ENCODE measurements around the gene HMG20A.
A peak's percentile ranks its signal among the peaks of the same experiment; 100 is the strongest.

HMG20A gene

GRCh38 chr15:77502379-77503095 lies 81.8 kb downstream of the HMG20A start:
- Histone ChIP-seq H3K4me1 (ENCODE audit: control insufficient read depth, insufficient read depth, low read length, poor library complexity, severe bottlenecking) (peaks cover 20% of the 10 kb centered on the region), H3K36me3 (ENCODE audit: control insufficient read depth, insufficient read depth, low read length) (no peaks in the 10 kb centered on the region), H3K4me3 (ENCODE audit: extremely low read depth, insufficient read depth, low read length, poor library complexity, severe bottlenecking) (no peak overlapping the region), H3K27ac (ENCODE audit: low read depth, low read length, severe bottlenecking) (no peak overlapping the region), H3K9me3 (ENCODE audit: control insufficient read depth, low read length) (no peaks in the 10 kb centered on the region)
- 95 to 97% methylated on average over 5 to 7 of the region's 7 CpGs for WGBS, 2 experiments (ENCODE audit: insufficient coverage in 2 of 2)

- Histone ChIP-seq H3K27ac (ENCODE audit: low read depth, low read length, severe bottlenecking) (no peak overlapping the region), H3K4me3 (ENCODE audit: extremely low read depth, insufficient read depth, low read length, poor library complexity, severe bottlenecking) (no peak overlapping the region), H3K4me1 (ENCODE audit: control insufficient read depth, insufficient read depth, low read length, poor library complexity, severe bottlenecking) (peaks cover 20% of the 10 kb centered on the region), H3K9me3 (ENCODE audit: control insufficient read depth, low read length) (no peaks in the 10 kb centered on the region), H3K36me3 (ENCODE audit: control insufficient read depth, insufficient read depth, low read length) (no peaks in the 10 kb centered on the region)
These were observed 82.6 kb downstream of the HMG20A start for GRCh38 chr15:77503240-77503639.

GRCh38 chr15:77503764-77504163 lies 83.1 kb downstream of the HMG20A start:
- Histone ChIP-seq H3K27ac (ENCODE audit: low read depth, low read length, severe bottlenecking) (no peak overlapping the region), H3K4me1 (ENCODE audit: control insufficient read depth, insufficient read depth, low read length, poor library complexity, severe bottlenecking) (peaks cover 19% of the 10 kb centered on the region), H3K36me3 (ENCODE audit: control insufficient read depth, insufficient read depth, low read length) (no peaks in the 10 kb centered on the region), H3K4me3 (ENCODE audit: extremely low read depth, insufficient read depth, low read length, poor library complexity, severe bottlenecking) (no peak overlapping the region), H3K9me3 (ENCODE audit: control insufficient read depth, low read length) (no peaks in the 10 kb centered on the region)
- WGBS, 2 experiments (ENCODE audit: insufficient coverage in 2 of 2): 86% methylated on average over 6 of the region's 6 CpGs

GRCh38 chr15:77504306-77504705 lies 83.6 kb downstream of the HMG20A start:
- no peak overlapping the region for H3K27ac ChIP-seq (ENCODE audit: low read depth, low read length, severe bottlenecking)
- no peak overlapping the region for H3K4me3 ChIP-seq (ENCODE audit: extremely low read depth, insufficient read depth, low read length, poor library complexity, severe bottlenecking)
- no peaks in the 10 kb centered on the region for H3K9me3 ChIP-seq (ENCODE audit: control insufficient read depth, low read length)
- peaks cover 19% of the 10 kb centered on the region for H3K4me1 ChIP-seq (ENCODE audit: control insufficient read depth, insufficient read depth, low read length, poor library complexity, severe bottlenecking)
- WGBS, 2 experiments (ENCODE audit: insufficient coverage in 2 of 2): 88 to 93% methylated on average over 7 to 8 of the region's 8 CpGs
- H3K36me3 ChIP-seq (ENCODE audit: control insufficient read depth, insufficient read depth, low read length): no peaks in the 10 kb centered on the region

- 86 to 96% methylated on average over 6 of the region's 6 CpGs for WGBS, 2 experiments (ENCODE audit: insufficient coverage in 2 of 2)
- Histone ChIP-seq H3K9me3 (ENCODE audit: control insufficient read depth, low read length) (no peaks in the 10 kb centered on the region), H3K27ac (ENCODE audit: low read depth, low read length, severe bottlenecking) (no peak overlapping the region)
These were observed 84.2 kb downstream of the HMG20A start for GRCh38 chr15:77504871-77505270.

GRCh38 chr15:77505556-77505955 lies 84.9 kb downstream of the HMG20A start:
- WGBS, 2 experiments (ENCODE audit: insufficient coverage in 2 of 2): 76 to 100% methylated on average over 3 to 4 of the region's 4 CpGs
- no peaks in the 10 kb centered on the region for H3K36me3 ChIP-seq (ENCODE audit: control insufficient read depth, insufficient read depth, low read length)
- H3K4me1 ChIP-seq (ENCODE audit: control insufficient read depth, insufficient read depth, low read length, poor library complexity, severe bottlenecking): peaks cover 19% of the 10 kb centered on the region
- H3K4me3 ChIP-seq (ENCODE audit: extremely low read depth, insufficient read depth, low read length, poor library complexity, severe bottlenecking): no peak overlapping the region
- no peak overlapping the region for H3K27ac ChIP-seq (ENCODE audit: low read depth, low read length, severe bottlenecking)
- H3K9me3 ChIP-seq (ENCODE audit: control insufficient read depth, low read length): no peaks in the 10 kb centered on the region

More at GRCh38 chr15:77504871-77505270, 84.2 kb downstream of the HMG20A start:
- Histone ChIP-seq H3K4me3 (ENCODE audit: extremely low read depth, insufficient read depth, low read length, poor library complexity, severe bottlenecking) (no peak overlapping the region), H3K36me3 (ENCODE audit: control insufficient read depth, insufficient read depth, low read length) (no peaks in the 10 kb centered on the region), H3K4me1 (ENCODE audit: control insufficient read depth, insufficient read depth, low read length, poor library complexity, severe bottlenecking) (peaks cover 19% of the 10 kb centered on the region)

GRCh38 chr15:77506311-77507142 lies 85.8 kb downstream of the HMG20A start:
- no peaks in the 10 kb centered on the region for H3K36me3 ChIP-seq (ENCODE audit: control insufficient read depth, insufficient read depth, low read length)
- 85 to 88% methylated on average over 16 to 19 of the region's 20 CpGs for WGBS, 2 experiments (ENCODE audit: insufficient coverage in 2 of 2)
- H3K27ac ChIP-seq (ENCODE audit: low read depth, low read length, severe bottlenecking): no peak overlapping the region
- peaks cover 19% of the 10 kb centered on the region for H3K4me1 ChIP-seq (ENCODE audit: control insufficient read depth, insufficient read depth, low read length, poor library complexity, severe bottlenecking)
- H3K9me3 ChIP-seq (ENCODE audit: control insufficient read depth, low read length): no peaks in the 10 kb centered on the region
- no peak overlapping the region for H3K4me3 ChIP-seq (ENCODE audit: extremely low read depth, insufficient read depth, low read length, poor library complexity, severe bottlenecking)

GRCh38 chr15:77507143-77507897 lies 86.6 kb downstream of the HMG20A start:
- Histone ChIP-seq H3K9me3 (ENCODE audit: control insufficient read depth, low read length) (no peaks in the 10 kb centered on the region), H3K4me3 (ENCODE audit: extremely low read depth, insufficient read depth, low read length, poor library complexity, severe bottlenecking) (no peak overlapping the region), H3K4me1 (ENCODE audit: control insufficient read depth, insufficient read depth, low read length, poor library complexity, severe bottlenecking) (peaks cover 19% of the 10 kb centered on the region), H3K27ac (ENCODE audit: low read depth, low read length, severe bottlenecking) (peak overlapping the region; percentile 43), H3K36me3 (ENCODE audit: control insufficient read depth, insufficient read depth, low read length) (no peaks in the 10 kb centered on the region)
- 94 to 100% methylated on average over 7 to 8 of the region's 10 CpGs for WGBS, 2 experiments (ENCODE audit: insufficient coverage in 2 of 2)

- 96 to 100% methylated on average over 3 to 4 of the region's 6 CpGs for WGBS, 2 experiments (ENCODE audit: insufficient coverage in 2 of 2)
- H3K4me1 ChIP-seq (ENCODE audit: control insufficient read depth, insufficient read depth, low read length, poor library complexity, severe bottlenecking): peaks cover 19% of the 10 kb centered on the region
- no peaks in the 10 kb centered on the region for H3K9me3 ChIP-seq (ENCODE audit: control insufficient read depth, low read length)
- H3K36me3 ChIP-seq (ENCODE audit: control insufficient read depth, insufficient read depth, low read length): no peaks in the 10 kb centered on the region
- peak overlapping the region; percentile 43 for H3K27ac ChIP-seq (ENCODE audit: low read depth, low read length, severe bottlenecking)
- no peak overlapping the region for H3K4me3 ChIP-seq (ENCODE audit: extremely low read depth, insufficient read depth, low read length, poor library complexity, severe bottlenecking)
These were observed 87.2 kb downstream of the HMG20A start for GRCh38 chr15:77507911-77508310.

GRCh38 chr15:77508541-77509243 lies 88.0 kb downstream of the HMG20A start:
- Histone ChIP-seq H3K9me3 (ENCODE audit: control insufficient read depth, low read length) (no peaks in the 10 kb centered on the region), H3K4me1 (ENCODE audit: control insufficient read depth, insufficient read depth, low read length, poor library complexity, severe bottlenecking) (peaks cover 19% of the 10 kb centered on the region), H3K4me3 (ENCODE audit: extremely low read depth, insufficient read depth, low read length, poor library complexity, severe bottlenecking) (no peak overlapping the region), H3K27ac (ENCODE audit: low read depth, low read length, severe bottlenecking) (no peak overlapping the region), H3K36me3 (ENCODE audit: control insufficient read depth, insufficient read depth, low read length) (no peaks in the 10 kb centered on the region)
- WGBS, 2 experiments (ENCODE audit: insufficient coverage in 2 of 2): 84 to 93% methylated on average over 3 to 4 of the region's 4 CpGs
